Hypothalamus (tissue), 51 donors: ENCODE data around the gene ATAD2B.
"Not testable (repeated sequence)": the region's sequence is repeated elsewhere in the genome, so short reads cannot be mapped to it uniquely, and the experiment has no call there.

ENCODE experiments used
- DNase-seq, 51 donors: peaks; one replicate each; lab custom pipeline; 2025; lab: John Stamatoyannopoulos, UW

Gene ATAD2B

GRCh38 chr2:23801396-23801795 lies 125.5 kb downstream of the ATAD2B start:
- no peak for DNase-seq

GRCh38 chr2:23794234-23794633 lies 132.7 kb downstream of the ATAD2B start:
- DNase-seq = no peak

- no peak for DNase-seq
Observed at GRCh38 chr2:23793476-23793875, 133.4 kb downstream of the ATAD2B start.

- no peak for DNase-seq
Observed at GRCh38 chr2:23791030-23791429, 135.9 kb downstream of the ATAD2B start.

GRCh38 chr2:23789012-23789411 lies 137.9 kb downstream of the ATAD2B start:
- no peak for DNase-seq

GRCh38 chr2:23788100-23788499 lies 138.8 kb downstream of the ATAD2B start:
- DNase-seq = no peak

- no peak for DNase-seq
Observed at GRCh38 chr2:23784971-23785370, 142.0 kb downstream of the ATAD2B start.

- DNase-seq = no peak
Observed at GRCh38 chr2:23782646-23783045, 144.3 kb downstream of the ATAD2B start.

GRCh38 chr2:23782126-23782525 lies 144.8 kb downstream of the ATAD2B start:
- no peak for DNase-seq

GRCh38 chr2:23780465-23780864 lies 146.5 kb downstream of the ATAD2B start:
- not testable (repeated sequence) for DNase-seq

GRCh38 chr2:23777826-23778225 lies 149.1 kb downstream of the ATAD2B start:
- no peak for DNase-seq

- no peak for DNase-seq
Observed at GRCh38 chr2:23776021-23776420, 150.9 kb downstream of the ATAD2B start.

- no peak for DNase-seq
Observed at GRCh38 chr2:23772684-23773083, 154.2 kb downstream of the ATAD2B start.

GRCh38 chr2:23772056-23772455 lies 154.9 kb downstream of the ATAD2B start:
- no peak for DNase-seq

GRCh38 chr2:23769364-23769763 lies 157.6 kb downstream of the ATAD2B start:
- no peak for DNase-seq

GRCh38 chr2:23767876-23768621 lies 158.9 kb downstream of the ATAD2B start:
- no peak for DNase-seq

GRCh38 chr2:23762141-23762540 lies 164.8 kb downstream of the ATAD2B start:
- no peak for DNase-seq

GRCh38 chr2:23761638-23762037 lies 165.3 kb downstream of the ATAD2B start:
- no peak for DNase-seq

GRCh38 chr2:23760736-23761135 lies 166.2 kb downstream of the ATAD2B start:
- peak in 1 of 51 donors; percentile 11 for DNase-seq

GRCh38 chr2:23757686-23758433 lies 169.1 kb downstream of the ATAD2B start:
- DNase-seq = no peak

- DNase-seq = no peak
Observed at GRCh38 chr2:23756593-23757292, 170.2 kb downstream of the ATAD2B start.

GRCh38 chr2:23754970-23755369 lies 172.0 kb downstream of the ATAD2B start:
- no peak for DNase-seq
